GM12878 (cell line): ENCODE measurements around the gene EIF4H. TPM values are rescaled to one million over a fixed set of nuclear protein-coding genes. Genes with fewer than 3 reads are reported as not detected.
A peak's percentile ranks its signal among the peaks of the same experiment; 100 is the strongest.

Experiments used
- BCLAF1 ChIP-seq: fragments of 450-650 bp; IDR thresholded peaks from 2 replicates; pipeline ENCODE4 v1.6.1; 2017; ENCODE audit warnings: antibody characterized with exemption, mild to moderate bottlenecking, moderate library complexity
- BHLHE40 ChIP-seq, 2 experiments: fragments of 450-650 bp in 1 of 2; IDR thresholded peaks; 2 replicates each; pipeline ENCODE4 v1.6.1; 2011 to 2017; ENCODE audit warnings: low read depth in 2 of 2, borderline replicate concordance in 1 of 2, improper control_type of control experiment in 1 of 2, low read length in 1 of 2, mild to moderate bottlenecking in 1 of 2
- CBFB ChIP-seq: IDR thresholded peaks from 2 replicates; pipeline ENCODE4 v1.6.1; 2016; ENCODE audit warnings: antibody characterized with exemption, low read depth
- CBX5 ChIP-seq: sonication (generic); IDR thresholded peaks from 2 replicates; pipeline ENCODE4 v1.6.1; 2016; ENCODE audit warnings: low read depth, moderate library complexity, mild to moderate bottlenecking, inconsistent platforms
- CHD2 ChIP-seq: IDR thresholded peaks from 2 replicates; pipeline ENCODE4 v1.6.1; 2011; ENCODE audit warnings: low read depth, low read length, improper control_type of control experiment, borderline replicate concordance
- ESRRA ChIP-seq: IDR thresholded peaks from 2 replicates; pipeline ENCODE4 v1.6.1; 2012; ENCODE audit warnings: mild to moderate bottlenecking, low read length, improper control_type of control experiment
- ETV6 ChIP-seq, 2 experiments: fragments of 450-650 bp in 1 of 2; IDR thresholded peaks in 1 of 2; conservative IDR thresholded peaks in 1 of 2; 2 replicates each; pipeline ENCODE4 v1.6.1; 2014; ENCODE audit warnings: antibody characterized with exemption in 1 of 2, borderline replicate concordance in 1 of 2, low read depth in 1 of 2, mild to moderate bottlenecking in 1 of 2, moderate library complexity in 1 of 2
- IRF4 ChIP-seq: IDR thresholded peaks from 2 replicates; pipeline ENCODE4 v1.6.1; 2011; ENCODE audit warnings: low read depth, low read length
- NBN ChIP-seq: fragments of 450-650 bp; IDR thresholded peaks from 2 replicates; pipeline ENCODE4 v1.6.1; 2016
- PAX5 ChIP-seq: IDR thresholded peaks from 2 replicates; pipeline ENCODE4 v1.6.1; 2011; ENCODE audit warnings: low read depth, low read length, borderline replicate concordance
- RBBP5 ChIP-seq: fragments of 200-600 bp; sonication (generic); conservative IDR thresholded peaks from 2 replicates; pipeline ENCODE4 v1.6.1; 2016
- REST ChIP-seq: IDR thresholded peaks from 2 replicates; pipeline ENCODE4 v1.6.1; 2012; ENCODE audit warnings: mild to moderate bottlenecking, low read depth, low read length
- RFX5 ChIP-seq: IDR thresholded peaks from 2 replicates; pipeline ENCODE4 v1.6.1; 2011; ENCODE audit warnings: low read depth, low read length, improper control_type of control experiment
- SMARCA5 ChIP-seq: fragments of 450-650 bp; IDR thresholded peaks from 2 replicates; pipeline ENCODE4 v1.6.1; 2017; ENCODE audit warnings: mild to moderate bottlenecking
- SREBF1 ChIP-seq: IDR thresholded peaks from 2 replicates; pipeline ENCODE4 v1.6.1; 2012; ENCODE audit warnings: mild to moderate bottlenecking, low read length
- TCF12 ChIP-seq: IDR thresholded peaks from 2 replicates; pipeline ENCODE4 v1.6.1; 2011; ENCODE audit warnings: low read depth, mild to moderate bottlenecking, low read length
- ZZZ3 ChIP-seq: IDR thresholded peaks from 2 replicates; pipeline ENCODE4 v1.6.1; 2011; ENCODE audit warnings: low read depth; ENCODE audit not compliant: control insufficient read depth, insufficient read length
- polyA plus RNA-seq, 11 experiments: library from polyadenylated mRNA; depleted of rRNA in 4 of 11; unstranded in 6 of 11; stranded (reverse) in 5 of 11; fragments of >200 nt; fragmentation: Nextera tagmentation in 4 of 11; fragmentation: Illumina TruSeq in 1 of 11; extraction: Ambion mirVana in 4 of 11; extraction: Trizol in 1 of 11; gene quantifications; 1 replicate in 1 of 11; 2 replicates in 10 of 11; pipeline versions ENCODE4 v1.2.1 to v1.2.3, GENCODE V29; 2011 to 2016; ENCODE audit warnings: inconsistent platforms in 2 of 11, missing spikeins in 2 of 11, low read depth in 1 of 11
- total RNA-seq, 4 experiments: library from RNA; depleted of rRNA in 3 of 4; stranded (reverse); fragments of >200 nt in 3 of 4; fragmentation: Illumina TruSeq in 1 of 4; extraction: Trizol in 1 of 4; gene quantifications; 2 replicates each; pipeline versions ENCODE4 v1.2.1 to v1.2.3, GENCODE V29; 2013 to 2021
- TF ChIP-seq, protein P1 (sequence below): fragments of 450-650 bp; IDR thresholded peaks from 2 replicates; pipeline ENCODE4 v1.6.1; 2014; ENCODE audit warnings: mild to moderate bottlenecking
- TF ChIP-seq, protein P2 (sequence below): IDR thresholded peaks from 2 replicates; pipeline ENCODE4 v1.6.1; 2012; ENCODE audit warnings: low read length, inconsistent platforms
- TF ChIP-seq, protein P3 (sequence below): fragments of 450-650 bp; IDR thresholded peaks from 2 replicates; pipeline ENCODE4 v1.6.1; 2017; ENCODE audit warnings: borderline replicate concordance

EIF4H gene
- total and polyA plus RNA-seq, 10 of the 15 experiments (the other 5 are each of a cell fraction or from before 2014, with no cell fraction given): 9.9 to 443 (median 258) TPM

DNA sequence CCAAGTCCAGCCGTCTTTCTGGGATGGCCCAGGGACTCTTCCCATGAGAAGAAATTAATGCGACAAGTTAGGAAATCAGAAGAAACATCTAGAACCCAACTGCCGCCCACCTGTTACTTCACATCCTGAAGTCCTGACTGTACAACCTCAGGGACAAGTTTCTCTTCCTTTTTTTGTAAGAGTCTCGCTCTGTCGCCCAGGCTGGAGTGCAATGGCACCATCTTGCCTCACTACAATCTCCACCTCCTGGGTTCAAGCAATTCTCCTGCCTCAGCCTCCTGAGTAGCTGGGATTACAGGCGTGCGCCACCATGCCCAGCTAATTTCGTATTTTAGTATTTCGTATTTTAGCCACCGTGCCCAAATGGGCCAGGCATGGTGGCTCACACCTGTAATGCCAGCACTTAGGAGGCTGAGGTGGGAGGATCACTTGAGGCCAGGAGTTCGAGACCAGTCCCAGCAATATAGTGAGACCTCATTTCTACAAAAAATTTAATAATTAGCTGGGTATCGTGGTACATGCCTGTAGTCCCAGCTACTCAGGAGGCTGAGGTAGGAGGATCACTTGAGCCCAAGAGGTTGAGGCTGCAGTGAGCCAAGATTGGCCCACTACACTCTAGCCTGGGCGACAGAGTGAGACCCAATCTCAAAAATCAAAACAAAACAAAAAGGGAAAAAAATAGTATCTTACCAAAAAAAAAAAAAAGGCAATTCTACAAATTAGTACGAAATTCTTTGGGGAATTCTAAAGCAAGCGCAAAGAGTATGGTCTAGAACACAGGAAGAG is 56.5 kb downstream of the EIF4H start (continued):
- TF ChIP-seq BHLHE40 (IDR thresholded peaks at IDR 0.05; ENCODE audit: borderline replicate concordance in 1 of 2, low read depth in 2 of 2, low read length in 1 of 2): no peak
- TF ChIP-seq ZZZ3: no peak
- TF ChIP-seq RFX5: no peak
- no peak for TF ChIP-seq CBFB
- TF ChIP-seq BCLAF1: no peak
- TF ChIP-seq, protein P1, sequence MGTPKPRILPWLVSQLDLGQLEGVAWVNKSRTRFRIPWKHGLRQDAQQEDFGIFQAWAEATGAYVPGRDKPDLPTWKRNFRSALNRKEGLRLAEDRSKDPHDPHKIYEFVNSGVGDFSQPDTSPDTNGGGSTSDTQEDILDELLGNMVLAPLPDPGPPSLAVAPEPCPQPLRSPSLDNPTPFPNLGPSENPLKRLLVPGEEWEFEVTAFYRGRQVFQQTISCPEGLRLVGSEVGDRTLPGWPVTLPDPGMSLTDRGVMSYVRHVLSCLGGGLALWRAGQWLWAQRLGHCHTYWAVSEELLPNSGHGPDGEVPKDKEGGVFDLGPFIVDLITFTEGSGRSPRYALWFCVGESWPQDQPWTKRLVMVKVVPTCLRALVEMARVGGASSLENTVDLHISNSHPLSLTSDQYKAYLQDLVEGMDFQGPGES: no peak
- no peak for TF ChIP-seq REST
- TF ChIP-seq IRF4: peak; percentile 78
- TF ChIP-seq ESRRA: no peak
- TF ChIP-seq, protein P2, sequence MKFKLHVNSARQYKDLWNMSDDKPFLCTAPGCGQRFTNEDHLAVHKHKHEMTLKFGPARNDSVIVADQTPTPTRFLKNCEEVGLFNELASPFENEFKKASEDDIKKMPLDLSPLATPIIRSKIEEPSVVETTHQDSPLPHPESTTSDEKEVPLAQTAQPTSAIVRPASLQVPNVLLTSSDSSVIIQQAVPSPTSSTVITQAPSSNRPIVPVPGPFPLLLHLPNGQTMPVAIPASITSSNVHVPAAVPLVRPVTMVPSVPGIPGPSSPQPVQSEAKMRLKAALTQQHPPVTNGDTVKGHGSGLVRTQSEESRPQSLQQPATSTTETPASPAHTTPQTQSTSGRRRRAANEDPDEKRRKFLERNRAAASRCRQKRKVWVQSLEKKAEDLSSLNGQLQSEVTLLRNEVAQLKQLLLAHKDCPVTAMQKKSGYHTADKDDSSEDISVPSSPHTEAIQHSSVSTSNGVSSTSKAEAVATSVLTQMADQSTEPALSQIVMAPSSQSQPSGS: no peak; the same call in 1 of the 2 replicates
- no peak for TF ChIP-seq CHD2
- peak; percentile 77 for TF ChIP-seq CBX5
- 0 out of 4 replicates have a peak, but pooled peaks of 1 of the 2 experiments have one; percentile 19 for TF ChIP-seq ETV6 (conservative IDR thresholded peaks at IDR 0.05 in 1 of 2, IDR thresholded peaks at IDR 0.05 in 1 of 2; ENCODE audit: borderline replicate concordance in 1 of 2, low read depth in 1 of 2)
- peak; percentile 74; the same call in 1 of the 2 replicates for TF ChIP-seq SMARCA5
- TF ChIP-seq SREBF1: no peak
- peak; percentile 75; the same call in 1 of the 2 replicates for TF ChIP-seq TCF12
- peak; percentile 66; the same call in 1 of the 2 replicates for TF ChIP-seq PAX5
- TF ChIP-seq NBN: peak; percentile 54; the same call in 1 of the 2 replicates
- TF ChIP-seq RBBP5: no peak
- TF ChIP-seq, protein P3, sequence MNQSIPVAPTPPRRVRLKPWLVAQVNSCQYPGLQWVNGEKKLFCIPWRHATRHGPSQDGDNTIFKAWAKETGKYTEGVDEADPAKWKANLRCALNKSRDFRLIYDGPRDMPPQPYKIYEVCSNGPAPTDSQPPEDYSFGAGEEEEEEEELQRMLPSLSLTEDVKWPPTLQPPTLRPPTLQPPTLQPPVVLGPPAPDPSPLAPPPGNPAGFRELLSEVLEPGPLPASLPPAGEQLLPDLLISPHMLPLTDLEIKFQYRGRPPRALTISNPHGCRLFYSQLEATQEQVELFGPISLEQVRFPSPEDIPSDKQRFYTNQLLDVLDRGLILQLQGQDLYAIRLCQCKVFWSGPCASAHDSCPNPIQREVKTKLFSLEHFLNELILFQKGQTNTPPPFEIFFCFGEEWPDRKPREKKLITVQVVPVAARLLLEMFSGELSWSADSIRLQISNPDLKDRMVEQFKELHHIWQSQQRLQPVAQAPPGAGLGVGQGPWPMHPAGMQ: no peak
